ENCODE results near the gene SLC16A7.
A peak's percentile ranks its signal among the peaks of the same experiment; 100 is the strongest.
"Not testable (repeated sequence)": the region's sequence is repeated elsewhere in the genome, so short reads cannot be mapped to it uniquely, and the experiment has no call there.

SLC16A7 gene

DNA sequence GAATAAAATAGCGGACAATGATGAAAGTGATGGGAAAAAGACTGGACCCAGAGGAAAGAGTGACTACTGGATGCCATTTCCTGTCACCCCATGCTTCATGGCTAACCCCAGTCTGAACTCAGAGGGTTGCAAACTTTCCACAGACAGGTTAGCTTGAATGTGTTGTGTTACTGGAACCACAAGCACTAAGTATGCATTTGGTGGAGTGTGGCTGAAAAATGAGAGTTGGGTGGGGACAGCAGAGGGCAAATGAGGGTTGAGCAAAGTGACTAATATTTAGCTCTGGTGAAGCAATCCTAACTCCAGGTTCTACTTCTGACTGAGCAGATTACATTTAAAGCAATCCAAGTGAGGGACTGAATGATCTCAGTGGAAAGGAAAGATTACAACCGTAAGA, 1.6 kb downstream of the SLC16A7 start:
- TF ChIP-seq, protein P1, sequence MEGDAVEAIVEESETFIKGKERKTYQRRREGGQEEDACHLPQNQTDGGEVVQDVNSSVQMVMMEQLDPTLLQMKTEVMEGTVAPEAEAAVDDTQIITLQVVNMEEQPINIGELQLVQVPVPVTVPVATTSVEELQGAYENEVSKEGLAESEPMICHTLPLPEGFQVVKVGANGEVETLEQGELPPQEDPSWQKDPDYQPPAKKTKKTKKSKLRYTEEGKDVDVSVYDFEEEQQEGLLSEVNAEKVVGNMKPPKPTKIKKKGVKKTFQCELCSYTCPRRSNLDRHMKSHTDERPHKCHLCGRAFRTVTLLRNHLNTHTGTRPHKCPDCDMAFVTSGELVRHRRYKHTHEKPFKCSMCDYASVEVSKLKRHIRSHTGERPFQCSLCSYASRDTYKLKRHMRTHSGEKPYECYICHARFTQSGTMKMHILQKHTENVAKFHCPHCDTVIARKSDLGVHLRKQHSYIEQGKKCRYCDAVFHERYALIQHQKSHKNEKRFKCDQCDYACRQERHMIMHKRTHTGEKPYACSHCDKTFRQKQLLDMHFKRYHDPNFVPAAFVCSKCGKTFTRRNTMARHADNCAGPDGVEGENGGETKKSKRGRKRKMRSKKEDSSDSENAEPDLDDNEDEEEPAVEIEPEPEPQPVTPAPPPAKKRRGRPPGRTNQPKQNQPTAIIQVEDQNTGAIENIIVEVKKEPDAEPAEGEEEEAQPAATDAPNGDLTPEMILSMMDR (IDR thresholded peaks at IDR 0.05; ENCODE audit: extremely low read depth, missing control alignments): no peak
- peak; percentile 41 for DNase-seq (ENCODE audit: low spot score)

DNA sequence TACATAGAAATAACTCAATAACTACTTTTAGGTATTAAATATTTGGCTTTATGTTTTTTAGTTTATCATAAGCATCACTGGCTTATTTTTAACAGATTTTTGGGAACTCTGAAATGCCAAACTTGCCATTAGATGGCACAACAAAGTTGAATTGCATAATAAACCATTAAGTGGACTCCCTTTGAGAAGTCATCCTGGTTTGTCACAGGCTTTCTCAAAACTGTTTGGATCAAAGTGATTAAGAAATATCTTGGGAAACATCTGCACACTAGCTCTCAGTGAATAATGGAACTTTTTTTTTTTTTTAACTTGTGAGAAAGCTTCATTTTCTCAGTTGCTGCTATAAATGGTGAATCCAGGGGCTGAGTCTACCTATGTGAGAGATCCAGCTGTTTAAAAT, 4.3 kb downstream of the SLC16A7 start:
- DNase-seq (ENCODE audit: low spot score): no peak
- TF ChIP-seq, protein P1 (IDR thresholded peaks at IDR 0.05; ENCODE audit: extremely low read depth, missing control alignments): no peak

DNA sequence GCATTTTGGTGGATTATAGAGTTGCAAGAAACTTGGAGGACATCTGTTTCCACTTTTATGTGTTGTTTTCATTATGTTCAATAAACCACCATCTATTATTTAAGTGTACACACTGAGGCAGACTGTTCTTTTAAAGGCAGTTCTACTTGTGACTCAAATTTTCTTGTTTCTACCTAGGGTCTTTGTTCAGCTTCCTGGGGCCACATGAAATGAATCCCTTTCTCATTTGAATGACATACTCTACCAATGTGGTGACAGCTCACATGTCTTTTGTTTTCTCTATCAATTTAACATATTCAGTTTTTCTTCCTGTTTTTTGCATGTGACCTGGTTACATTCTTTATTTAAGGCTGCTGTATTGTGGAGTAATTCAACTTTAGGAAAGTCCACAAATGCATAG, 7.9 kb downstream of the SLC16A7 start:
- no peak for DNase-seq (ENCODE audit: low spot score)
- TF ChIP-seq, protein P1 (IDR thresholded peaks at IDR 0.05; ENCODE audit: extremely low read depth, missing control alignments): no peak

DNA sequence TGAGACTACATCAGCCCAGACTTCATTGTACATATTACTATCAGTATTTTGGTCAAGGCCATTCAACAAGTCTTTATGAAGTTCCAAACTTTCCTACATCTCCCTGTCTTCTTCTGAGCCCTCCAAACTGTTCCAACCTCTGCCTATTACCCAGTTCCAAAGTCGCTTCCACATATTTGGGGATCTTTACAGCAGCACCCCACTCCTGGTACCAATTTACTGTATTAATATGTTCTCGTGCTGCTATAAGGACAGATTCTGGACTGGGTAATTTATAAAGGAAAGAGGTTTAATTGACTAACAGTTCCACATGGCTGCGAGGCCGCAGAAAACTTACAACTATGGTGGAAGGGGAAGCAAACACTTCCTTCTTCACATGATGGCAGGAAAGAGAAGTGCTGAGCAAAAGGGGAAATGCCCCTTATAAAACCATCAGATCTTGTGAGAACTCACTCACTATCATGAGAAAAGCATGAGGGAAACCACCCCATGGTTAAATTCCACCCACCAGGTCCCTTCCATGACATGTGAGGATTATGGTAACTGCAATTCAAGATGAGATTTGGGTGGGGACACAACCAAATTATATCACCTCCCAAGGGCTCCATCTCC, 17.1 kb downstream of the SLC16A7 start:
- DNase-seq (ENCODE audit: low spot score): not testable (repeated sequence)

DNA sequence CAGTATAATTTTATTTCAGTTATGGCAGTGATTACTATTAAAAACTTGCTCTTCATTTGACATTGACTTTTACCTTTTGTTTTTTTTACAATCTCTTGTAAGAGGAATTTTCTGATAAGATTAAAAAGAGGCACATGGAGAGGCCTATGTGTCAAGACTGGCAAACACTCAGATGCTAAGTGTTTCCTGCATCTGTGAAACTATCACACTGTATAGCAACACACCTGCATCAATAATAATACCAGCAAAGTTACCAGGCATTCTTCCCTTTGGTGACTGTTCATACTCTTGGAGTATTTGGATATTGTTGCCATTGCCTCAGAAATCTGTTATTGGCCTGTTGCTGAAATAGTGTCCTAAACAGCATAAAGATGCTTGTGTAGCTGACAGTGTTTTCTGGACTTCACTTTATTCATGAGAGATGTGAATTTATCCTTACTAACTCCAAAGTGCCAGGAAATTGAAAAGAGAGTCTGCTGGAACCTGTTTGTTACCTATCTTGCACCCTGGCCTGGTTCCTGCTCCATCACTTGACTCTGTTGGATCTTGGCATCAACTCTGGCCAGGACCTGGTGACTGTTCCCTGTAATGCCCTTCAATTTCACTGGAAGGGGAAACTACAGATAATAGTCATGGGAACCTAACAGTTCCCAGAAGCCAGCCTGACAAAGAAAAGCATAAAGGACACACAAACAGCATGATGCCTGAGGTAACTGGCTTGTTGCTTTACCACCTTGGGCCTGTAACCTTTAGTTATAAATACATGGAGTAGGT, 19.8 kb downstream of the SLC16A7 start:
- DNase-seq (ENCODE audit: low spot score): no peak
- TF ChIP-seq, protein P1 (IDR thresholded peaks at IDR 0.05; ENCODE audit: extremely low read depth, missing control alignments): no peak

DNA sequence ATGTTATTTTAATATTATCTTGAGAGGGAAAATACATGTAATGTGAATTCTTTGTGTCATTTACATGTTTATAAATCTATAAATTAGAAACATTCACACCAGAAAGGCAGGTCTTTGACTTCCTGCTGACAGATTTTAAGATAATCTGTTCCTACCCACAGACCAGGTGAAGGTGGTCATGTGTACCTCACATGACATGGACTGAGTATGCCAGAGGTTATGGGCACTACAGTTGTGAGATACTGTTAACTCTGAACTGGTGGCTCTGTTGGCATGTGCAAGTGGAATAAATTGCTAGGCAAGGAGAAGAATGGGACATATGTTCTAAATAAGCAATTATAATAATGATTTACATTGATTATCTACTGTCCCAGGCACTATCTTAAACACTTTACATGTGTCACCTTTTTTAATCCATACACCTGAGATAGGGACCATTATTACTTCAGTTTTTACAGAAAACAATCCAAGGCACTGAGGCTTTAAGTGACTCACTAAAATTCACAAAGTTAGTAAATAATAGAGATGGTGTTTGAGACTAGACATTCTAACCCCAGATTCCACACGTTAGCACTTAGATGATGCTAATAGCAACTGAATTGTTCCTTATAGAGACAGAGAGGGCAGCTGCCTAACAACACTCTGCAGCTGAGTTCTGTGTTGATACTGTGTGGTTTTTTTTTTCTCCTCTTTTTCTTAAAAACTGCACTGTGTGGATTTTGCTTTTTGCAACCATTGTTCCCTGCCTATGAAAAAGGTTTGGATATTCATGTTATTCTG, 23.8 kb downstream of the SLC16A7 start:
- DNase-seq (ENCODE audit: low spot score): no peak
- TF ChIP-seq, protein P1 (IDR thresholded peaks at IDR 0.05; ENCODE audit: extremely low read depth, missing control alignments): no peak

DNA sequence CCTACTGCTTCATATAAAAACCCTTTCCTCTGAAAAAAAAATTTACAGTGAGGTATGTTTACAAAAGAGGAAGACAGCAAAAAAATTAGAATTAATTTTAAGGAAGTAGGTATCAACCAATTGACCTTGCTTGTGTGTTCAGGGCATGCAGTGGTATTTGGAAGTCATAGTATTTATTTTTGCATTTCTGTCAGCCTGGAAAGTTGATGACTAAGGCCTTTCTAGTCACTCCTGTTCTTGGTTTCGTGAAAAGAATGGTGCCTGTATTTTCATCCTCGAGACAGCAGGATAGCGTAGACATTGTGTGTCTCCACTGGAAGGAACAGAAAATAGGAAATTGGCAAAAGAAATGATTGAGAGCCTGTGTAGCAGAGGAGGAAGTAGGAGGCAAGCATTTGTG, 24.5 kb downstream of the SLC16A7 start:
- TF ChIP-seq, protein P1 (IDR thresholded peaks at IDR 0.05; ENCODE audit: extremely low read depth, missing control alignments): no peak
- no peak for DNase-seq (ENCODE audit: low spot score)
